Measurements from ENCODE around the gene ANKRD36. TPM values are rescaled to one million over a fixed set of nuclear protein-coding genes. Genes with fewer than 3 reads are reported as not detected.
"Not testable (repeated sequence)": the region's sequence is repeated elsewhere in the genome, so short reads cannot be mapped to it uniquely, and the experiment has no call there.

ANKRD36 gene
- total RNA-seq, 1 donor from 2014 or later = 51.1 TPM

DNA sequence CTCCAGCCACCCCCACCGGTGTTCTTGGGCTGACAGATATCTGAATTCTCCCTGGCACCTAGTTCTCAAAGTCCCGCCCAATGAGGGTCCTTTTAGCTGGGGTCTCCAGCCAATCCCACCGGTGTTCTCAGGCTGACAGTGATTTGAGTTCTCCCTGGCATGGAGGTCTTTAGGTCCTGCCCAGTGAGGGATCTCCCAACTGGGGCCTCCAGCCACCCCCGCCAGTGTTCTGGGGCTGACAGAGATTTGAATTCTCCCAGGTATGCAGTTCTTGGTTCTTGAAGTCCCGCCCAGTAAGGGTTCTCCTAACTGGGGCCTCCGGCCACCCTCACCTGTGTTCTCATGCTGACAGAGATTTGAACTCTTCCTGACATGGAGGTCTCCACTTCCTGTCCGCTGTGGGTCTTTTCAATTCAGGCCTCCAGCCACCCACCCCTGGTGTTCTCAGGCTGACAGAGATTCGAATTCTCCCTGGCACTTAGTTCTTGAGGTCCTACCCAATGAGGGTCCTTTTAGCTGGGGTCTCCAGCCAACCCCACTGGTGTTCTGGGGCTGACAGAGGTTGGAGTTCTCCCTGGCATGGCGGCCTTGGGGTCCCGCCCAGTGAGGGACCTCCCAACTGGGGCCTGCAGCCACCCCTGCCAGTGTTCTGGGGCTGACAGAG, 154.6 kb downstream of the ANKRD36 start:
- peaks cover 6% of the 10 kb centered on the region for H3K36me3 Mint-ChIP-seq (ENCODE audit: unreplicated experiment)
- DNase-seq = peak; percentile 12
- TF ChIP-seq, protein P1, sequence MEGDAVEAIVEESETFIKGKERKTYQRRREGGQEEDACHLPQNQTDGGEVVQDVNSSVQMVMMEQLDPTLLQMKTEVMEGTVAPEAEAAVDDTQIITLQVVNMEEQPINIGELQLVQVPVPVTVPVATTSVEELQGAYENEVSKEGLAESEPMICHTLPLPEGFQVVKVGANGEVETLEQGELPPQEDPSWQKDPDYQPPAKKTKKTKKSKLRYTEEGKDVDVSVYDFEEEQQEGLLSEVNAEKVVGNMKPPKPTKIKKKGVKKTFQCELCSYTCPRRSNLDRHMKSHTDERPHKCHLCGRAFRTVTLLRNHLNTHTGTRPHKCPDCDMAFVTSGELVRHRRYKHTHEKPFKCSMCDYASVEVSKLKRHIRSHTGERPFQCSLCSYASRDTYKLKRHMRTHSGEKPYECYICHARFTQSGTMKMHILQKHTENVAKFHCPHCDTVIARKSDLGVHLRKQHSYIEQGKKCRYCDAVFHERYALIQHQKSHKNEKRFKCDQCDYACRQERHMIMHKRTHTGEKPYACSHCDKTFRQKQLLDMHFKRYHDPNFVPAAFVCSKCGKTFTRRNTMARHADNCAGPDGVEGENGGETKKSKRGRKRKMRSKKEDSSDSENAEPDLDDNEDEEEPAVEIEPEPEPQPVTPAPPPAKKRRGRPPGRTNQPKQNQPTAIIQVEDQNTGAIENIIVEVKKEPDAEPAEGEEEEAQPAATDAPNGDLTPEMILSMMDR (IDR thresholded peaks at IDR 0.05; ENCODE audit: partially characterized antibody, unreplicated experiment) = no peak
- H3K4me3 Mint-ChIP-seq (ENCODE audit: unreplicated experiment) = no peak overlapping the region
- peaks cover 5% of the 10 kb centered on the region for H3K9me3 Mint-ChIP-seq (ENCODE audit: unreplicated experiment)
- H3K27ac Mint-ChIP-seq (ENCODE audit: unreplicated experiment) = no peak overlapping the region
- no peaks in the 10 kb centered on the region for H3K4me1 Mint-ChIP-seq (ENCODE audit: low read depth, unreplicated experiment)
- H3K27me3 Mint-ChIP-seq (ENCODE audit: unreplicated experiment) = no peaks in the 10 kb centered on the region

DNA sequence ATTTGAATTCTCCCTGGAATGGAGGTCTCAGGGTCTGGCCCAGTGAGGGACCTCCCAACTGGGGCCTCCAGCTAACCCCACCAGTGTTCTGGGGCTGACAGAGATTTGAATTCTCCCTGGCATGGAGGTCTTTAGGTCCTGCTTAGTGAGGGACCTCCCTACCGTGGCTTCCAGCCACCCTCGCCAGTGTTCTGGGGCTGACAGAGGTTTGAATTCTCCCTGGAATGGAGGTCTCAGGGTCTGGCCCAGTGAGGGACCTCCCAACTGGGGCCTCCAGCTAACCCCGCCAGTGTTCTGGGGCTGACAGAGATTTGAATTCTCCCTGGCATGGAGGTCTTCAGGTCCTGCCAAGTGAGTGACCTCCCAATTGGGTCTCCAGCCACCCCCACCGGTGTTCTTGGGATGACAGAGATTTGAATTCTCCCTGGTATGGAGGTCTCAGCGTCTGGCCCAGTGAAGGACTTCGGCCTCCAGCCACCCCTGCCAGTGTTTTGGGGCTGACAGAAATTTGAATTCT, 155.2 kb downstream of the ANKRD36 start:
- not testable (repeated sequence) for H3K27me3 Mint-ChIP-seq (ENCODE audit: unreplicated experiment); H3K27ac Mint-ChIP-seq (ENCODE audit: unreplicated experiment); H3K36me3 Mint-ChIP-seq (ENCODE audit: unreplicated experiment); H3K9me3 Mint-ChIP-seq (ENCODE audit: unreplicated experiment); H3K4me1 Mint-ChIP-seq (ENCODE audit: low read depth, unreplicated experiment); H3K4me3 Mint-ChIP-seq (ENCODE audit: unreplicated experiment)
- peak; percentile 0 for DNase-seq

DNA sequence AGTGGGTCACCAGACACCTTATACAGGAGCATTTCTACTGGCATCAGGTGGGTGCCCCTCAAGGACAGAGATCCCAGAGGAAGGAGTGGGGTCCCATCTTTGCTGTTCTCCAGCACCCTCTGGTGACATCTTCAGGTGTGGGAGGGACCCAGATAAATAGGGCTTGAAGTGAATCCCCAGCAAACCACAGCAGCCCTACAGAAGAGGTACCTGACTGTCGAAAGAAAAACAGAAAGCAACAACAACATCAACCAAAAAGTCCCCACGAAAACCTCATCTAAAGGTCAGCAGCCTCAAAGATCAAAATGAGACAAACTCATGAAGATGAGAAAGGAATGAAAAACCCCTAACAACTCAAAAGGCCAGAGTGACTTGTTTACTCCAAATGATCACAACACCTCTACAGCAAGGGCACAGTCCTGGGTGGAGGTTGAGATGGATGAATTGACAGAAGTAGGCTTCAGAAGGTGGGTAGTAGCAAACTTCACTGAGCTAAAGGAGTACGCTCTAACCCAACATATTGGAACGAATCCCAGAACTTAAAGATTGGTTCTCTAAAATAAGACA, 163.4 kb downstream of the ANKRD36 start:
- not testable (repeated sequence) for DNase-seq; H3K27ac Mint-ChIP-seq (ENCODE audit: unreplicated experiment); H3K9me3 Mint-ChIP-seq (ENCODE audit: unreplicated experiment); H3K4me1 Mint-ChIP-seq (ENCODE audit: low read depth, unreplicated experiment); H3K4me3 Mint-ChIP-seq (ENCODE audit: unreplicated experiment); H3K27me3 Mint-ChIP-seq (ENCODE audit: unreplicated experiment); H3K36me3 Mint-ChIP-seq (ENCODE audit: unreplicated experiment)

DNA sequence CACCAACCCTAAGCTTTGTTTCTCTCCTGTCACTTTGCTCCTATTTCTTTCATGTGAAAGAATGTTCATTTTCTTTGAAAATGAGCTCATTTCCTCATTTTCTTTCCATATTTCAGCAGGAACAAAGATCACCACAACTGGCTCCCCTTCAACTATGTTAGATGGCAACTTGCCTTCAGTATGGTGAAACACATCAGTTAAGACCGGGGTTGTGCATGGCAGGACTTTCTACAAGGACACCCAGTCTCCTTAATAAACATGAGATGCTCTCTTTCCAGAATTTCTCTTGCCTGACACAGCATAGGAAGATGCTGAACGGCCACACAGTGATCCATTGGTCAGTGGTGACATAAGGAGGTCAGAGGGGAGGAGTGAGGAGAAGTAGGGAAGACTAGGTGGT, 172.2 kb downstream of the ANKRD36 start:
- not testable (repeated sequence) for H3K36me3 Mint-ChIP-seq (ENCODE audit: unreplicated experiment); H3K4me1 Mint-ChIP-seq (ENCODE audit: low read depth, unreplicated experiment); H3K27me3 Mint-ChIP-seq (ENCODE audit: unreplicated experiment); H3K9me3 Mint-ChIP-seq (ENCODE audit: unreplicated experiment); DNase-seq; H3K4me3 Mint-ChIP-seq (ENCODE audit: unreplicated experiment); H3K27ac Mint-ChIP-seq (ENCODE audit: unreplicated experiment)

DNA sequence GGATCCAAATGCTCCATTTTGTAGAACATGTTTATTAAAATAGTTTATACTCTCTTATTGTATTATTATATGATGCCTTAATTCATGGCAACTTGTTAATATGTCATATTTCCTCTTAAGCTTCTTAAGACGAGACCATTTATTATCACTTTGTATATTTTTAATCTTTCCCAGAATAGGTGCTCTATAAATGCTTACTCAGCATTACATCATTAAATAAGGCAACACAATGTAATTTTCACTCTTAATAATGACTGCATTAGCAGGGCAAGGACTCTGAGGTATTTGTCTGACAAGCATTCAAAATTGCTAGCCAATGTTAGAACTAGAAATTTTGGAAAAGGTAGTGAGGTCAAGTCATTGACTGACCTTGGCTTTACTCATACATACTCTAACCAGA, 180.7 kb downstream of the ANKRD36 start:
- not testable (repeated sequence) for H3K4me3 Mint-ChIP-seq (ENCODE audit: unreplicated experiment); H3K27me3 Mint-ChIP-seq (ENCODE audit: unreplicated experiment); H3K36me3 Mint-ChIP-seq (ENCODE audit: unreplicated experiment); H3K4me1 Mint-ChIP-seq (ENCODE audit: low read depth, unreplicated experiment); H3K27ac Mint-ChIP-seq (ENCODE audit: unreplicated experiment); DNase-seq; H3K9me3 Mint-ChIP-seq (ENCODE audit: unreplicated experiment)

Other genes starting within 250 kb of the ANKRD36 start
- gene SEMA4C, start 243.1 kb upstream of the ANKRD36 start, total RNA-seq (ENCODE audit: unreplicated experiment) = 119 TPM
- not detected for gene FAM178B, start 126.6 kb upstream of the ANKRD36 start, total RNA-seq (ENCODE audit: unreplicated experiment)
- 21.2 TPM for gene FAHD2B, start 18.3 kb upstream of the ANKRD36 start, total RNA-seq (ENCODE audit: unreplicated experiment)

Data from glutamatergic neuron (in vitro differentiated cells).